NCI-H1105 (cell line): ENCODE data around the gene SLC9B2.

Experiments used
- DNase-seq: peaks from one replicate; lab custom pipeline; 2025; lab: John Stamatoyannopoulos, UW

SLC9B2 gene

GRCh38 chr4:103075894-103076746 is 441 bp downstream of the SLC9B2 start:
- peak; percentile 20 for DNase-seq

DNA sequence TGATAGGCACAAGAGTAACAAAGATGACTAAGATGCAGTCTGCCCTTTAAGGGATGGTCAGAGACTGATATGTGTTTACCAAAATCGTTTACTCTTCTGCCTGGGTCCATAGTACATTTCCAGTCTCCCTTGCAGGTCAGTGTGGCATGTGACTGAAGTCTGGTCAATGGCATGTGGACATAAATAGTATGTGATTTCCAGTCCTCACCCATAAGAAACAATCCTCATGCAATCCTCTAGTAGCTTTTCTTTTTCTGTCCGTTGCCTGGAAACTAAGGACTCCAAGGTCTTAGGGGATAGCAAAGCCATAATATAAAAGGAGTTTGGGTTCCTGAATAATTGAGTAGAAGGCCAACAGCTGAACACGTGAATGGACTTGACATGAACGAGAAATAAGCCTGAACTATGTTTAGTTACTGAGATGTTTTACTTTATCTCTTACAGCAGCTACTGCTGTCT is 1.1 kb downstream of the SLC9B2 start:
- no peak for DNase-seq

- no peak for DNase-seq
Observed at GRCh38 chr4:103074744-103075434, 1.7 kb downstream of the SLC9B2 start.

DNA sequence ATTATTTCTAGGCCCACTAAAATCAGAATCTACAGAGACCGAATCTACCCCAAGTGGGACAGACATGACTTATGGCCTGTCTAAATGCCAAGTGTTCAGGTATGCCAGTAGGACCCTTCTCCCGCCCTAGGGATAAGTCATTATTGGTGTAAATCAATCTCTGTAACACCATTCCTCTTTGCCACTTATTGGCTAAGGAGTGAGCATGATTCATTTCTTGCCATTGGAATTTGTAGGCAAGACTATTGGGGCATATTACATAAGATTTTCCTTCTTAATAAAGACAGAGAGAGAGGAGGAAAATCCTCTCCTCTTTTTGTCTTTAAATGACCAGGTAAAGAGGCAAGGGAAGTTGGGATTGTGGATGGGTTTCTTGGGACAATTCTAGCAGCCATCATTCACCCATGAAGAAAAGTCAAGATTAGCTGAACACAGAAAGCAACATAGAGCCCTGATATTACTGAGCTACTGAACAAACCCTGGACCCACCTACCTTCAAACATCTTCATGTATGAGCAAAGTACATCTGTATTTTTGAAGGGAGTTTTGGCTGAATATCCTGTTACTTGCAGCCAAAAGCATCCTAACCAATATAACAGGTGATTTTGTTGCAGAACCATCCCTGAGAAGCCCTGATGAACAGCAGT is 2.6 kb downstream of the SLC9B2 start:
- DNase-seq = no peak

DNA sequence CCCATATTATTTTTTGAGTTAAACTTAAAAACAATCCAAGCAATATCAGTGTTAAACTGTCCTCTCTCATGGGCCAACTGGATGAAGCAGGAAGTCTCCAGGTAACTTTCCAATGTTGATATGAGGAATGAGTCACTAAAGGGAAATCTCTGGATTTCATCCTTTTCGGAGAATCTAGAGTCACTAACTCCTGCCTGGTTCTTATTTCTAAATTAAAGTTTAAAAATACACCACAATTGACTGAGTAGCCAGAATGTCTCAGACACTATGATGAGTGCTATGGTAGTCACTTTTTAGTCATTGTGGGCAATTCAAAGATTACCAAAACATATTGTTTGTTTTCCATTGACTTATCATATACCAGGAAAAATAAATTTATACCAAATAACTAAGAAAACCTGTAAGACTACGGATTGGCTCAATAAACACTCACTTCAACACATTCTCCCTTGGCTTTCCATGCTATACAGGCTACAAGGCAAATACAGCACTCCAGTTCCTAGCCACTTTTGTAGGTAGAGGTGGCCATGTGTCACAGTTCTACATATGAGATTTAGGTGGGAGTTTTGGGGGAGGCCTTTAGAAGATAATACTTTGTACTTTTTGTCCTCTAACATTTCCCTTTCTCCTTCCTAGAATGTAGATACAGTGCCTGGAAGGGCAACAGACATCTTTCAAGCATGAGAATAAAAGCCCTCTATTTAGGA is 8.6 kb downstream of the SLC9B2 start:
- no peak for DNase-seq

DNA sequence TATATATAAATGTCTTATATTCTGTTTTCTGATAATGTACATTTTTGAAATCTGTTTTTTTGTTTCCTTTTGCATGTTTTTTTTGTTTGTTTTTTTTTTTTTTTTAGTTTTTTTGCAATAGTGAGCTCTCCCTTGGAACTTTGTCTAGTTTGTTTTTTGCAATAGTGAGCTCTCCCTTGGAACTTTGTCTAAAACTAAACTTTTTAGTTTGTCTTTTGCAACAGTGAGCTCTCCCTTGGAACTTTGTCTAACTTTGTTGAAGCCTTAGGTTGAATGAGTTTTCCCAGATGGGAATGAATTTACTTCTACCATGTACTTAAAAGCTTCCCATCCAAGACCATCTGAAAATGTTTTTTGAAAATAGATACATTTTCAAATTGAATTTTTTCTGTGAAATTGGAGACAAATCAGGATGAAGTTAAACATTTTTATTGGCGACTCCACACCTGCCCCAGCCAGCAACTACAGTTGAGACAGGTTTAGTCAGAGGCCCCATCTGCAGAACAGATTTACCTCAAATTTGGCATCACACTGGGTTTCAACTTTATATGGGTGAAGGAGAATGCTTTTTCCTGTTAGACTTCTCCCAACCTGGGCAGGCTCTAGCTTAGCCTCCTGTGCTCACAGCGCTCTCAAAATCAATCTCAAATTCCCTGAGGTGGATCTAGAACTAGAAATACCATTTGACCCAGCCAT is 16.0 kb downstream of the SLC9B2 start:
- DNase-seq = no peak

GRCh38 chr4:103054030-103054429 is 22.5 kb downstream of the SLC9B2 start:
- no peak for DNase-seq

GRCh38 chr4:103052779-103053178 is 23.8 kb downstream of the SLC9B2 start:
- no peak for DNase-seq

- no peak for DNase-seq
Observed at GRCh38 chr4:103052145-103052544, 24.4 kb downstream of the SLC9B2 start.

- no peak for DNase-seq
Observed at GRCh38 chr4:103050736-103051436, 25.7 kb downstream of the SLC9B2 start.

- DNase-seq = no peak
Observed at GRCh38 chr4:103046416-103047290, 29.9 kb downstream of the SLC9B2 start.

GRCh38 chr4:103044183-103044582 is 32.4 kb downstream of the SLC9B2 start:
- DNase-seq = no peak

DNA sequence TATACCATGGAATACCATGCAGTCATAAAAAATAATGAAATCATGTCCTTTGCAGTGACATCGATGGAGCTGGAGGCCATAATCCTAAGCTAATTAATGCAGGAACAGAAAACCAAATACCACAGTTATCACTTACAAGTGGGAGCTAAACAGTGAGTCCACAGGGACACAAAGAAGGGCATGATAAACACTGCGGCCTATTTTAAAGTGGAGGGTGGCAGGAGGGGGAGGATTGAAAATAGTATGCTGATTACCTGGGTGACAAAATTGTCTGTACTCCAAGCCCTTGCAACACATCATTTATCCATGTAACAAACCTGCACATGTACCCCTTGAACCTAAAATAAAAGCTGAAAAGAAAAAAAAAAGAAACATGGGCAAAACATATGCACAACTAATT is 40.4 kb downstream of the SLC9B2 start:
- DNase-seq = no peak

GRCh38 chr4:103032574-103032973 is 44.0 kb downstream of the SLC9B2 start:
- no peak for DNase-seq

DNA sequence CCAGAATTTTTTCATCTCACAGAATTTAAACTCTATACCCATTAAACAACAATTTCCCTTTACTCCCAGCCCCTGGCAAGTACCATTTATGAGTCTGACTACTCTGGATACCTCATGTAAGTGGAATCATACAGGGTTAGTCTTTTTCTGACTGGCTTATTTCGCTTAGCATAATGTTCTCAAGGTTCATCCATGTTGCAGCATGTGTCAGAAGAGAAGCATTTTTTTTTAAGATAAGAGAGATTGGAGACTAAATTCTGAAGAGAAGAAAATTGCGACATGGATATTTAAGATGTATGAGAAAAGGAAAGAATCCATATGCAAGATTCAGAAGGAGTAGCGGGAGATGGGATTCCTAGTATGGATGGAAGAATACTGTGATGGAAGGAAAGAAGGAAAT is 45.8 kb downstream of the SLC9B2 start:
- no peak for DNase-seq

DNA sequence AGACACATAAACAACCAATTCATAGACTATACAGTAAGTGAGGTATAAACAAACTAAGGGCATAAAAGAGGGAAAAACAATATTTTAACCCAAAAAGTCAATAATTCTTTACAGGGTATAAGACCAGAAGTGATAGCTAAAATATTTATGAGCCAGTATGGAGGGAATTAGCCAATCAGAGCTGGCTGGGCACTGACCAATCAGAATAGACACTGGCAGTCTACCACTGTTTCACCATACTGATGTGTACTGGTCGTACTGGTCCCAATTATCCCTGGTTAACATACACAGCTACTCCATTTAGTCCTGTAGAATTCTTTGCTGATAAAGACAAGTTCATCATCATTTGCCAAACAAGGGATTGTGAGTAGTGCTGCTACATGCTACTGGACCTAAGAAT is 47.3 kb downstream of the SLC9B2 start:
- DNase-seq = no peak

- DNase-seq = no peak
Observed at GRCh38 chr4:103026868-103027267, 49.7 kb downstream of the SLC9B2 start.

DNA sequence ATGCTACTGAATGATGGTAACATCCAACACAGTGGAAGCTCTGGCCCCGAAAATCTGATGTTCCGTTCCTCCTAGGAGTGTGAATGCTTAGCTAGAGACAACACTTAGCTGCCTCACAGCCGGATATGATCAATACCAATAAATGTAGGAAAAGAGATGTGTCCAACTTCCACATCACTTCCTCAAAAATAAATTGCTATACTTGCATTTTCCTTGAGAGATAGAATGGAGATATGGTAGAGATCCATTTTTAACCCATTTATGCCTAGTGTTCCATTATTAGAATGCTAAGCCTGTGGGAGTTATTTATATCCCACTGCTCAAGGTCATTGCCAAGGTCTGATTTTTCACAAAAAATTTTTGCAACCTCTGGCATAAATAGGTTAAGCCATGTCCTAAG is 51.6 kb downstream of the SLC9B2 start:
- no peak for DNase-seq

- DNase-seq = no peak
Observed at GRCh38 chr4:103021120-103021519, 55.4 kb downstream of the SLC9B2 start.
